Measurements from ENCODE around the gene MAP7D3.
"Not testable (repeated sequence)": the region's sequence is repeated elsewhere in the genome, so short reads cannot be mapped to it uniquely, and the experiment has no call there.

The MAP7D3 gene

DNA sequence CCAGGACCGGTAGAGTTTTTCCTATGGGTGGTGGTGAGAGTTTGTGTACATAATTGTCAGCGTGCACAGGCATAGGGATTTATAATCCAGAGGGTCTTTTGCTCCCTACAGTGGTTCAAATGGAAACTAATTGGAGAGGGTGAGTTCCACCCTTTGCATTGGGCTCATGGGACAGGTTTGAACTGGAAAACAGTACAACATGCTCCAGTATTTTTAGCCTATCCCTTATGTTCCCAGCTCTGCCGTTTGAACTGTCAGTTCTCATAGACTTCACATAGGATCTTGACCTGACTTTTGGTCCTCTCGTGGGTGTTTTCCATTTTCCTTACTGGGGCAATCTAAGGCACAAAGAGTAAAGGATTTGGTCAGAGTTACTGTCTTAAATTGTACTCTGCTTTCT, 72.1 kb downstream of the MAP7D3 start:
- no peak for FAIRE-seq

DNA sequence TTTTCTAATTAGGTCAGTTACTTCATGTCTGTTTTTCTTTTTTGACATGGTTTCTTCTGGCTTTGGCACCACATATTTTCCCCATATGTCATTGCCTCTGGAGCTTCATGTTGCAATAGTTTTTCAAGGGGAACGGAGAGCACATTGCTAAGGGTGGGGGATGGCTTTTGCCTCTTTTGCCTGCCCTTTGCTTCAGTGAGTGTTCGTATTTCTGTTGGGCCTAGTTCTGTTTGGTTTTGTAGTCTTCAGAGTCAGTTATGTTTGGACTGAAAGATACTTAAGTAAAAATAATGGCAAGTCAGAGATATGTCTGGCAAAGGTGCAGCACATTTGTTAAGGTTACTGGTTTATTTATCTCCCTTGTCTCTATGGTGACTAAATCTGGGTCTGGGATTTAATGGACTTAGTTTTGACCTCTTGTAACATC, 74.8 kb downstream of the MAP7D3 start:
- no peak for FAIRE-seq

DNA sequence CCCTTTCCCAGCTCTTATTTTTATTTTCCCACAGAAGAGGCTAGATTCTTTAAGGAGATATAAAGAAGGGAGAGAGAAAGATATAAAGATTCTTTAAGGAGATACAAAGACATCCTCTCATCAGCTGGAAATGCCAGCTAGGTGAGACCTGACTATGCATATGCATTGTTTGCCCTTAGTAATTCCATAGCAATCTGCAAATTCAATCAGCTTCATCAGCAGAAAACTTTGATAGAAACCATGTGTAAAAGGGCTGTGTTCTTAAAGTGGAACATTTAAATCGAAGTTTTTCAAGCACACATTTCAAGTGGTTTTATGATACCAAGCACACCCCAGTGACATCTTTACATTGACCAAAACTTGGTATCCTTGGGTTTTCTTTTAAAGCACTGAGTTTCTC, 79.8 kb downstream of the MAP7D3 start:
- FAIRE-seq: no peak

DNA sequence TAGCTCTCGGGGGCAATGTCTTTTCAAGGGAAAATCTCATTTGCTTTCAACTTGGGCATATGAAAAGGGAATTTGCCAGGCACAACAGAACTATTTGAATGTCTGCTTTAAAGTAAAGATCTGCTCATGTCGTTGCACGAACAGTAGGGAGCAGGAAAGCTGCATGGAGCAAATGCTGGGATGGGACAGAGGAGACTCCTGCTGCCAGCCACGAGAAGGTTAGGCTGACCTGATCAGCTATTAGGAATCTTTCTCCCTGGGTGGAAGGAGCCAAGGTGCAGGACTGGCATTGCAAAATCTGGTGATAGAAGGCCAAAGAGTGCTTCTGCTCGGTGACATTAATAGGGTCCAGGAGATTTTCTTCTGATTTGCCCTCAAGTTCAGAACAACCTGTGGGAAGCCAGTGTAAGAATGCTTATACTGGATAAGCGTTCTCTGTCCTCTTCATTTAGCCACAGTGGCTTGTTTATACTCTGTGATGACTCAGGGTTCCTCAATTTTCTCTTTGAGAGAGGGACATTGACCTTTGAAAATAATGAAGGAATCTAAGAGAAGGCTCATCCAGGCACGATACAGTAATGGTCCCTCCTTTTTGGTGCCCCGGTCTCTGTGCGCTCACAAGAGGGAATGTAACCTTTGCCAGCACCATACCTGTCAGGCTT, 80.9 kb downstream of the MAP7D3 start:
- FAIRE-seq: no peak

DNA sequence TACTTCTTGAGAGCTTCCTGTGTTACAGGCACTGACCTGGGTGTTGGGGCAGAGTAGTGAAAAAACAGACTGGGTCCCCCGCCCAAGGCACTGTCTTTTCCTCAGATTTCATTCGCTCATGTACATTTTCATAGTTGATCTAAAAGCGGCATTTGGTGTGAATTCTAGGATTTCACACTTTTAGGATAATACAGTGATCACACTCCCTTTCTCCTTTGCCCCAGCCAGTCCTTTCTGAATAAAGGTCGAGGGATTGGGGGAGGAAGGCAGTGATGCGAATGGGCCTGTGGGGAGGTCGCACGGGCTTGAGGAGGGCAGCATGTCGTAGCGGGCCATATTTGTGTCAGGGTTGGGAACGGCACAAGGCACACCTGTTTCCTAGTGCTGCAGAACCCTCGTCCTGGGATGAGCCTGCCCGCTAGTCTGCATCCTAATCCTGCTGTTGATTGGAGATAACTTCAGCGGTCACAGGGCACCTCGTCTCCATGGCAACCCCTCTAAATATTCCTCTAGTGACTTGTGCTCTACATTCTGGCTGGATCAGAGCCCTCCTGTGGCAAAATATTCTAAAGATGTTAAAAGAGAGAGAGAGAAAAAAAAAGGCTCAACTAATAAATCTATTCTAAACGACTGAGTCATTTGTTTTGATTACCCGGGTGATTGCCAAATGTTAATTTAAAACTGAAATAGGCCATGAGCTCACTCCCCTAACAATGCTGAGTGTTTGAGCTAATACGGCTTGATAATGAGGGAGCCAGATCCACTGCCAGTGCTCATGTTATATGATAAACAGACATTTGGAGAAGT, 82.1 kb downstream of the MAP7D3 start:
- no peak for FAIRE-seq

DNA sequence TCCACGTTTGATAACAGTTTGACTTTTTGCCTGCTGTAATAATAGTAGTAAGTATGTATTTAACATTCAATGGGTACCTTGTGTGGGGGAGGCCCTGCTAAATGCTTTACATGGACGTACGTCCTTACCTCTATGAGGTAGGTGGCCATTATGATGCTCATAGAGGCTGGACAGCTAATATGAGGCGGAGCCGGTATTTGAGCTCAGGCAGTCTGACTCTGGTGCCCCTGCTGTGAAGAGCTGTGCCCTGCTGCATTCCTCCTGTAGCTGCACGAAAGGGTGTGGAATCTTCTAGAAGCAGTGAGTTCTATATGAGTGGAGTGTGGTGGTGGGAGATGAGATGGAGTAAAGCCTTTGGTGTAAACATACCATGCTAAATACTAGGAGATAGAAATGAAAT, 83.2 kb downstream of the MAP7D3 start:
- FAIRE-seq: not testable (repeated sequence)

DNA sequence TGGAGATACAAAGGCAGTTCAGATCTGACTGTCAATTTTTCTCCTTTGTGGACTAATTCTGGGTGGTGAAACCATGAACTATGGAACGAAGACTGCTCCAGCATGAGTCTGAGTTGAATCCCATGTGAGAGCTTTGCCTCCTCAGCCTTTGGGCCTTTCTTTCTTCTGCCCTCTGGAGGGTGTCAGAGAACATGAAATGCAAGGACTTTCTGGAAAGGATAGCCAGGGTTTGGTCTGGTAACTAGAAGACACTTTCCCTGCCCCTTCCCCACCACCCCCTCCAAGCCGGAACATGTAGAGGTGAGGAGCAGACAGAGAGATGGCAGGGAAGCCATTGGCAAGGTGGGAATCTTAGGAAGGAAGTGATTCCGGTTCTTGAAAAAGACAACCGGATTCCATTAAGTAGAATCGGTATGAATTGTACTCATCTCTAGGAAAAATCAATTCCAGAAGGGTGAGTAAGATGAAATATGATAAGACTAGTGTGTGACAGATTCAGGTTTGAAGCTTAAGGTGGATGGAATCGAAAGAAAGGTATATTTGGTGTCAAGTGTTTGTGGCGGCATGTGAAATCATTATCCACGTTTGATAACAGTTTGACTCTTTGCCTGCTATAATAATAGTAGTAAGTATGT, 84.9 kb downstream of the MAP7D3 start:
- no peak for FAIRE-seq

DNA sequence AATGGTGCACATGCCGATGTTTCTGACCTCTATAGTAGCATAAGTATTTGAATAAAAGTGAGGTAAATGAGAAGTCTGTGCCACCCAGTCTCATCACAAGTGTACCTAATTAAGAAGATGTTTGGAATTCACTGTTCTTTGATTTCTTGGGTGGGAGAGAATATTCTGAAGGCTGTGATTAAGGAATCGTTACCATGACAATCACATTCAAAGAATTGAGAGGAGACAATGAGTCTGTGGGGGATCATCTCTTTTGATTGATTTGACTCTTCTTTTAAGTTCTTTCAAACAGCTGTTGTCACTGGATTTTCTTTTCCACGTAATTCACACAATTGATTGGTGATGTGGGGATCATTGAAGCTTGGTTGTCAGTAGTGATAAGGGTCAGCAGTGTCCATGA, 85.8 kb downstream of the MAP7D3 start:
- no peak for FAIRE-seq

DNA sequence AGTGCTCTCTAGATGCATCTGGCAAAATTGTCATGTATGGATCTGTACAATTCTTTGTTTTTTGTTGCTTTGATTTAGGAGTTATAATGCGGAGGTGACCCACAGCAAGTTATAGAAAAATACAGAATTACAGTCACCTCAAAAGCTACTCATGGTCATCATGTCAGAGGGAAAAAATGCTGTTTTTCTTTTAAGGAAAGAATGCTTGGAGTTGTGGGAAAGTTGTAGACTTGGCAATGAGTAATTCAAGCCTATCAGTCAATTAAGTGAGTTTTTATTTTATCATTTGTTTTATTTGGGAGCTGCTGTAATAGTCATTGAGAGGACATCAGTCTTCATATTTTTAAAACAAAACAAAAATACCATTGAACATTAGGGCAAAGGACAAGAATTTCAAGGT, 87.5 kb downstream of the MAP7D3 start:
- FAIRE-seq: no peak

Data from G401.6 (cell line).